Right lobe of liver (tissue), 6 donors: ENCODE data around the gene ATP7B. TPM values are rescaled to one million over a fixed set of nuclear protein-coding genes. Genes with fewer than 3 reads are reported as not detected.

Source experiments
- ATAC-seq, 4 donors: fragments of 200-7000 bp; cut with Tn5 transposase; one replicate each; pipeline ENCODE4 v1.9.1; 2020; ENCODE audit warnings: mild to moderate bottlenecking in 4 of 4, moderate library complexity in 4 of 4
- DNase-seq, 3 donors: peaks; one replicate each; pipeline ENCODE4 v3.0.0-alpha.2; 2020
- H3K27ac ChIP-seq, 3 donors: fragments of 200-600 bp; one replicate each; pipeline ENCODE4 v1.8.0; 2022
- H3K27me3 ChIP-seq, 2 donors: fragments of 200-600 bp; one replicate each; pipeline ENCODE4 v1.8.0; 2022
- H3K36me3 ChIP-seq, 4 donors: fragments of 200-600 bp; sonication (generic) in 1 of 4; one replicate each; pipeline versions ENCODE4 v1.5.1 to v1.8.0; 2017 to 2022; ENCODE audit warnings: control low read depth in 1 of 4
- H3K4me1 ChIP-seq, 4 donors: fragments of 200-600 bp; sonication (generic) in 1 of 4; one replicate each; pipeline versions ENCODE4 v1.5.1 to v1.8.0; 2017 to 2022; ENCODE audit warnings: control low read depth in 1 of 4
- H3K4me3 ChIP-seq, 3 donors: fragments of 200-600 bp; one replicate each; pipeline ENCODE4 v1.8.0; 2022
- H3K9me3 ChIP-seq, 4 donors: fragments of 200-600 bp; sonication (generic) in 1 of 4; one replicate each; pipeline versions ENCODE4 v1.5.1 to v1.8.0; 2017 to 2022; ENCODE audit warnings: control low read depth in 1 of 4
- CTCF ChIP-seq, 4 donors: fragments of 200-600 bp in 3 of 4; fragments of 450-650 bp in 1 of 4; IDR thresholded peaks; one replicate each; pipeline versions ENCODE4 v1.5.1 to v1.8.0; 2016 to 2022; ENCODE audit warnings: antibody characterized with exemption in 4 of 4, mild to moderate bottlenecking in 2 of 4
- POLR2A ChIP-seq: fragments of 450-650 bp; IDR thresholded peaks from one replicate; pipeline ENCODE4 v1.6.1; 2017; ENCODE audit warnings: antibody characterized with exemption, mild to moderate bottlenecking
- WGBS: methylation state at CpG from one replicate; pipeline ENCODE4 v1.1.6; 2018; ENCODE audit warnings: low coverage, low lambda C conversion rate; ENCODE audit not compliant: insufficient coverage; ENCODE audit errors: missing lambda C conversion rate; 5-methylcytosine and 5-hydroxymethylcytosine counted together
- intact Hi-C, 2 donors: fragments of 100-400 bp; cut with DNase I; formaldehyde crosslinking; loops; one replicate each; pipeline versions ENCODE4 v1.11.2 to v1.14.1; 2022
- total RNA-seq, 6 experiments: library from RNA; depleted of rRNA in 2 of 6; stranded (reverse); fragments of >200 nt in 2 of 6; fragmentation: NEBNext Ultra II Directional in 3 of 6; extraction: Animal tissue kit (Norgen Biotek cat#: 25700) in 3 of 6; gene quantifications; one replicate each; pipeline versions ENCODE4 v1.1.0 to v1.2.4, GENCODE V29; 2016 to 2023
- donor health status: DM: no; HTN: yes; CAD: no.
- donor health status: DM: no; HTN: no; CAD: no.
- donor health status: DM: no; HTN: no; CAD: no.
- donor health status: DM: no; HTN: yes; CAD: no.
- donor health status: DM: no; HTN: yes; CAD: no.

ATP7B gene
- total RNA-seq, 6 experiments from 2014 or later, result 17.1 to 27.6 (median 21.6) TPM

- intact Hi-C loops, result no loop called here
- TF ChIP-seq CTCF (IDR thresholded peaks at IDR 0.05) (no peak), POLR2A (no peak)
These were observed 54.5 kb downstream of the ATP7B start for GRCh38 chr13:51956717-51957116.

GRCh38 chr13:51955816-51956603 is 55.2 kb downstream of the ATP7B start:
- WGBS, result 95% methylated on average over 6 of the region's 16 CpGs
- ATAC-seq (no peak), DNase-seq (no peak)
- TF ChIP-seq CTCF (IDR thresholded peaks at IDR 0.05), result no peak
- no peaks in the 10 kb centered on the region for H3K27me3 ChIP-seq
- no peak overlapping the region for H3K27ac ChIP-seq
- no peaks in the 10 kb centered on the region for H3K9me3 ChIP-seq
- intact Hi-C loops, result no loop called here
- peaks cover 0 to 9% (median 1%) of the 10 kb centered on the region in 4 donors for H3K4me1 ChIP-seq
- H3K4me3 ChIP-seq, result no peak overlapping the region
- H3K36me3 ChIP-seq, result peaks cover 0 to 9% (median 0%) of the 10 kb centered on the region in 4 donors

More at GRCh38 chr13:51956717-51957116, 54.5 kb downstream of the ATP7B start:
- Histone ChIP-seq H3K27me3 (no peaks in the 10 kb centered on the region), H3K36me3 (peaks cover 0 to 9% (median 0%) of the 10 kb centered on the region in 4 donors), H3K4me3 (no peak overlapping the region), H3K27ac (no peak overlapping the region), H3K9me3 (no peaks in the 10 kb centered on the region), H3K4me1 (peaks cover 0 to 9% (median 1%) of the 10 kb centered on the region in 4 donors)
- no peak for DNase-seq
- ATAC-seq, result no peak

- ATAC-seq (peak in 1 of 4 donors; percentile 12), DNase-seq (no peak)
- H3K27ac ChIP-seq, result no peak overlapping the region
- H3K4me3 ChIP-seq, result no peak overlapping the region
- intact Hi-C loops, result no loop called here
- H3K27me3 ChIP-seq, result no peaks in the 10 kb centered on the region
- TF ChIP-seq POLR2A (no peak), CTCF (IDR thresholded peaks at IDR 0.05) (no peak)
- H3K4me1 ChIP-seq, result peaks cover 0 to 9% (median 1%) of the 10 kb centered on the region in 4 donors
- whole genome bisulfite sequencing, result 71% methylated on average over 8 of the region's 15 CpGs
- no peaks in the 10 kb centered on the region for H3K9me3 ChIP-seq
- H3K36me3 ChIP-seq, result peaks cover 0 to 9% (median 0%) of the 10 kb centered on the region in 4 donors
These were observed 55.9 kb downstream of the ATP7B start for GRCh38 chr13:51955281-51955771.

- H3K4me3 ChIP-seq, result no peak overlapping the region
- H3K4me1 ChIP-seq, result peaks cover 0 to 9% (median 1%) of the 10 kb centered on the region in 4 donors
- 92% methylated on average over 3 of the region's 3 CpGs for WGBS
- H3K27me3 ChIP-seq, result no peaks in the 10 kb centered on the region
- no peak overlapping the region for H3K27ac ChIP-seq
- no peak for TF ChIP-seq POLR2A
- no peak for TF ChIP-seq CTCF (IDR thresholded peaks at IDR 0.05)
- H3K9me3 ChIP-seq, result no peaks in the 10 kb centered on the region
- peaks cover 0 to 20% (median 0%) of the 10 kb centered on the region in 4 donors for H3K36me3 ChIP-seq
- no peak for ATAC-seq
- DNase-seq, result no peak
- intact Hi-C loops, result no loop called here
These were observed 57.7 kb downstream of the ATP7B start for GRCh38 chr13:51953347-51954195.
